Endodermal cell (in vitro differentiated cells): ENCODE measurements around the gene SUSD6. TPM values are rescaled to one million over a fixed set of nuclear protein-coding genes. Genes with fewer than 3 reads are reported as not detected.

ENCODE experiments used
- DNase-seq: peaks from one replicate; pipeline ENCODE4 v3.0.0-alpha.2; 2017
- H3K27ac ChIP-seq: 2 replicates; pipeline ENCODE4 v1.5.1; 2013; ENCODE audit warnings: mild to moderate bottlenecking, low read depth, low read length, moderate library complexity
- H3K27me3 ChIP-seq: 2 replicates; pipeline ENCODE4 v1.6.1; 2013; ENCODE audit warnings: mild to moderate bottlenecking, low read length, moderate library complexity; ENCODE audit not compliant: insufficient read depth, control insufficient read depth, poor library complexity, severe bottlenecking
- H3K36me3 ChIP-seq: 2 replicates; pipeline ENCODE4 v1.7.0; 2013; ENCODE audit warnings: mild to moderate bottlenecking, low read length, moderate library complexity; ENCODE audit not compliant: control insufficient read depth, insufficient read depth
- H3K4me1 ChIP-seq: one replicate; pipeline ENCODE4 v1.7.0; 2013; ENCODE audit warnings: low read length; ENCODE audit not compliant: control insufficient read depth, insufficient read depth
- H3K4me3 ChIP-seq: 2 replicates; pipeline ENCODE4 v1.5.1; 2013; ENCODE audit warnings: mild to moderate bottlenecking, low read length, moderate library complexity
- H3K9ac ChIP-seq: 2 replicates; pipeline ENCODE4 v1.6.1; 2013; ENCODE audit warnings: mild to moderate bottlenecking, low read length, moderate library complexity; ENCODE audit not compliant: poor library complexity, severe bottlenecking; ENCODE audit errors: extremely low read depth
- H3K9me3 ChIP-seq: 2 replicates; pipeline ENCODE4 v1.6.1; 2013; ENCODE audit warnings: mild to moderate bottlenecking, low read length, moderate library complexity; ENCODE audit not compliant: control insufficient read depth
- H3K27ac Mint-ChIP-seq: 2 replicates; pipeline ENCODE4 v1.8.0; 2020; ENCODE audit warnings: mixed read lengths
- H3K27me3 Mint-ChIP-seq: 2 replicates; pipeline ENCODE4 v1.8.0; 2021; ENCODE audit warnings: mild to moderate bottlenecking, mixed read lengths; ENCODE audit not compliant: insufficient read depth
- H3K36me3 Mint-ChIP-seq: 2 replicates; pipeline ENCODE4 v1.8.0; 2020; ENCODE audit warnings: low read depth, mixed read lengths
- H3K4me1 Mint-ChIP-seq: 2 replicates; pipeline ENCODE4 v1.8.0; 2020; ENCODE audit warnings: mixed read lengths
- H3K4me3 Mint-ChIP-seq: 2 replicates; pipeline ENCODE4 v1.8.0; 2020; ENCODE audit warnings: mild to moderate bottlenecking, moderate library complexity, mixed read lengths
- H3K9me3 Mint-ChIP-seq: 2 replicates; pipeline ENCODE4 v1.8.0; 2020; ENCODE audit warnings: mild to moderate bottlenecking, mixed read lengths
- WGBS, 2 experiments: methylation state at CpG; one replicate each; pipeline versions ENCODE4 v1.1.5 to v1.1.7; 2013; ENCODE audit warnings: missing lambda C conversion rate in 2 of 2, mixed read lengths in 1 of 2; ENCODE audit not compliant: insufficient coverage in 1 of 2, insufficient read length in 1 of 2; 5-methylcytosine and 5-hydroxymethylcytosine counted together
- total RNA-seq, 2 donors: library from RNA; stranded (reverse); fragmentation: NEBNext Ultra II Directional in 1 of 2; extraction: Animal tissue kit (Norgen Biotek cat#: 25700) in 1 of 2; gene quantifications; 2 replicates in 1 of 2; 3 replicates in 1 of 2; pipeline ENCODE4 v1.2.1, GENCODE V29; 2021
- TF ChIP-seq, protein P1 (sequence below): fragments of 200-600 bp; sonication (generic); conservative IDR thresholded peaks from 2 replicates; pipeline ENCODE4 v1.5.0; 2021; ENCODE audit warnings: antibody characterized with exemption, mild to moderate bottlenecking

The SUSD6 gene
- total RNA-seq, 2 donors from 2014 or later = 5.7 to 5.9 TPM

DNA sequence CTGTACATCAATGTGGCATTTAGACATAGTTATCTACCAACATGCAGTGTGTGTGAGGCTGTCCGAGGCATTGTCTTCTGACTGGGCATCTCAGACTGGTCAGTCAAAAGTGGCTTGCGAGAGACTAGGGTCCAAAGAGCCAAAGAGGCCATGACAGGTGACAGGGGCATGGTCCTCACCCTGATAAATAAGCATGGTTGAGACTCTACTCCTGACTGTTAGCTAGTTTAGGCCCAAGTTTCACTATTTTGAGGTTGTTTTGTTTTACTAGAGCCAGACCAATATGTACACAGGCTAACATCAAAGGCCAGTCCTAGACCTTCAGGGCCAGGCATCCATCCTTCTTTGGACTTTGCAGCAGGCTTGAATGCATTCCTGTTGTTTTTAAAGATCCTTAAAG lies 78.6 kb downstream of the SUSD6 start:
- Mint-ChIP-seq H3K4me3 (no peak overlapping the region), H3K9me3 (no peaks in the 10 kb centered on the region), H3K4me1 (peaks cover 40% of the 10 kb centered on the region)

DNA sequence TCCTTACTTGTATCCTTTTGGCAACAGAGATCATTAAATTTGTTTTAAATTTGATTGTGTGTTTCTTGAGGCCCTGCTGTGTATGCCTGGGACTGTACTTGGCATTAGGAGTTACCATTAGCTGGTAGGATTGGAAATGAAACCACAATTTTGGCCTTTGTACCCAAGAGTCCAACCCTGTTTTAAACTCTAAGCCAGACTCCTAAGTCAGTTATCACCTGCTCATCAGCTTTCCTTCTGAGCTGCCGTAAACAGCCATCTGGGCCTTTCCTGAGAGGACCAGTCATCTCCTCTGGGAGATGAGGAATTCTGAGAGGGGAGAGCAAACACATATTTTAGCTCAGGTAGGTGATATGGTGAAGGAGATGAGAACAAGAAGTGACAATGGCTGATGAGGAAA lies 81.2 kb downstream of the SUSD6 start:
- Mint-ChIP-seq H3K36me3 (no peaks in the 10 kb centered on the region), H3K9me3 (no peaks in the 10 kb centered on the region), H3K27me3 (no peaks in the 10 kb centered on the region), H3K4me3 (no peak overlapping the region), H3K27ac (no peak overlapping the region), H3K4me1 (peaks cover 52% of the 10 kb centered on the region)
- Histone ChIP-seq H3K27me3 (no peaks in the 10 kb centered on the region), H3K4me3 (no peak overlapping the region), H3K36me3 (no peaks in the 10 kb centered on the region), H3K9ac (no peak overlapping the region), H3K27ac (peak overlapping the region; percentile 79), H3K4me1 (peaks cover 13% of the 10 kb centered on the region), H3K9me3 (no peaks in the 10 kb centered on the region)
- no peak for DNase-seq
- TF ChIP-seq, protein P1, sequence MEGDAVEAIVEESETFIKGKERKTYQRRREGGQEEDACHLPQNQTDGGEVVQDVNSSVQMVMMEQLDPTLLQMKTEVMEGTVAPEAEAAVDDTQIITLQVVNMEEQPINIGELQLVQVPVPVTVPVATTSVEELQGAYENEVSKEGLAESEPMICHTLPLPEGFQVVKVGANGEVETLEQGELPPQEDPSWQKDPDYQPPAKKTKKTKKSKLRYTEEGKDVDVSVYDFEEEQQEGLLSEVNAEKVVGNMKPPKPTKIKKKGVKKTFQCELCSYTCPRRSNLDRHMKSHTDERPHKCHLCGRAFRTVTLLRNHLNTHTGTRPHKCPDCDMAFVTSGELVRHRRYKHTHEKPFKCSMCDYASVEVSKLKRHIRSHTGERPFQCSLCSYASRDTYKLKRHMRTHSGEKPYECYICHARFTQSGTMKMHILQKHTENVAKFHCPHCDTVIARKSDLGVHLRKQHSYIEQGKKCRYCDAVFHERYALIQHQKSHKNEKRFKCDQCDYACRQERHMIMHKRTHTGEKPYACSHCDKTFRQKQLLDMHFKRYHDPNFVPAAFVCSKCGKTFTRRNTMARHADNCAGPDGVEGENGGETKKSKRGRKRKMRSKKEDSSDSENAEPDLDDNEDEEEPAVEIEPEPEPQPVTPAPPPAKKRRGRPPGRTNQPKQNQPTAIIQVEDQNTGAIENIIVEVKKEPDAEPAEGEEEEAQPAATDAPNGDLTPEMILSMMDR = no peak
- 67 to 73% methylated on average over 1 of the region's 1 CpG for WGBS, 2 experiments

More for the DNA sequence above, 78.6 kb downstream of the SUSD6 start:
- H3K9ac ChIP-seq = no peak overlapping the region
- Mint-ChIP-seq H3K36me3 (no peaks in the 10 kb centered on the region), H3K27me3 (no peaks in the 10 kb centered on the region), H3K27ac (no peak overlapping the region)
- no peak for DNase-seq
- no peaks in the 10 kb centered on the region for H3K36me3 ChIP-seq
- WGBS, 2 experiments = 94 to 100% methylated on average over 1 to 2 of the region's 2 CpGs
- TF ChIP-seq, protein P1 = no peak
- no peaks in the 10 kb centered on the region for H3K9me3 ChIP-seq
- no peak overlapping the region for H3K4me3 ChIP-seq
- peaks cover 5% of the 10 kb centered on the region for H3K4me1 ChIP-seq
- no peak overlapping the region for H3K27ac ChIP-seq
- H3K27me3 ChIP-seq = no peaks in the 10 kb centered on the region

DNA sequence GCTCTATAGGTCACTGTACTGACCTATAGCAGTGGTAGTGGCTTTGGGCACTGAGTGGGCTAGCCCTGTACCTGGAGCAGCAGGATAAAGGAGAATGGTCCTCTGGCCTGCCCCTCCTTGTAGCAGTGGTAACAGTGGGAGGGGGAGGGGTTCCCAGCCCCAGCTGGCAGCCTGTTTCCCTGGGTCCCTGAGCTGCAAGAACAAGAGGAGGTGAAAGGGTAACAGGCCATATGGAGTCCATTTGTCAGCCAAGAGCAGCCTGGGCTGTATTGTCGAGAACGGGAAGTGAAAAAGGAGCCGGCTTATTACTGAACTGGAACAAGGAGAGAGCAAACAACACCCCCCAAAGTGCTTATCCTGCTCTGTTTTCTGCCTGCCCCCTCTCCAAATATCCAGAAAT lies 81.7 kb downstream of the SUSD6 start:
- no peaks in the 10 kb centered on the region for H3K9me3 Mint-ChIP-seq
- Histone ChIP-seq H3K36me3 (no peaks in the 10 kb centered on the region), H3K4me1 (peaks cover 13% of the 10 kb centered on the region), H3K4me3 (no peak overlapping the region), H3K9me3 (no peaks in the 10 kb centered on the region), H3K9ac (no peak overlapping the region), H3K27ac (peak overlapping the region; percentile 79), H3K27me3 (no peaks in the 10 kb centered on the region)
- 94 to 100% methylated on average over 3 of the region's 3 CpGs for WGBS, 2 experiments
- peak; percentile 75 for DNase-seq
- TF ChIP-seq, protein P1 = no peak
- peaks cover 54% of the 10 kb centered on the region for H3K4me1 Mint-ChIP-seq
- H3K27ac Mint-ChIP-seq = no peak overlapping the region
- no peak overlapping the region for H3K4me3 Mint-ChIP-seq
- H3K36me3 Mint-ChIP-seq = no peaks in the 10 kb centered on the region
- no peaks in the 10 kb centered on the region for H3K27me3 Mint-ChIP-seq
